HG03575 (cell line): Measurements from ENCODE around the gene INCENP.
"Not testable (repeated sequence)": the region's sequence is repeated elsewhere in the genome, so short reads cannot be mapped to it uniquely, and the experiment has no call there.

Experiments
- ATAC-seq: cut with Tn5 transposase; IDR thresholded peaks from one replicate; pipeline ENCODE4 v1.9.1; 2021; ENCODE audit not compliant: unreplicated experiment, insufficient number of reproducible peaks, low FRiP score; ENCODE audit errors: extremely low read depth

The INCENP gene

GRCh38 chr11:62123669-62124185 is at the start of gene INCENP:
Gene INCENP, plus strand, starts transcription at chr11:62124011. Its CDS starts 4,151 bp downstream, at chr11:62128162.
- peak; percentile 71 for ATAC-seq

GRCh38 chr11:62075438-62075837 is 48.4 kb upstream of the INCENP start:
- no peak for ATAC-seq

GRCh38 chr11:62077132-62077531 is 46.7 kb upstream of the INCENP start:
- no peak for ATAC-seq

- no peak for ATAC-seq
These were observed 42.2 kb upstream of the INCENP start for GRCh38 chr11:62081378-62082291.

- no peak for ATAC-seq
These were observed 41.5 kb upstream of the INCENP start for GRCh38 chr11:62082292-62082657.

GRCh38 chr11:62084801-62085200 is 39.0 kb upstream of the INCENP start:
- not testable (repeated sequence) for ATAC-seq

GRCh38 chr11:62087694-62088093 is 36.1 kb upstream of the INCENP start:
- no peak for ATAC-seq

- no peak for ATAC-seq
These were observed 35.4 kb upstream of the INCENP start for GRCh38 chr11:62088331-62088933.

- ATAC-seq, result no peak
These were observed 20.7 kb upstream of the INCENP start for GRCh38 chr11:62103141-62103540.

GRCh38 chr11:62103986-62104385 is 19.8 kb upstream of the INCENP start:
- no peak for ATAC-seq

- no peak for ATAC-seq
These were observed 18.8 kb upstream of the INCENP start for GRCh38 chr11:62104816-62105653.

- no peak for ATAC-seq
These were observed 18.1 kb upstream of the INCENP start for GRCh38 chr11:62105667-62106191.

- no peak for ATAC-seq
These were observed 15.6 kb upstream of the INCENP start for GRCh38 chr11:62108017-62108750.

GRCh38 chr11:62108971-62109404 is 14.8 kb upstream of the INCENP start:
- ATAC-seq, result no peak

- ATAC-seq, result no peak
These were observed 8.6 kb upstream of the INCENP start for GRCh38 chr11:62115085-62115694.

- no peak for ATAC-seq
These were observed 7.4 kb upstream of the INCENP start for GRCh38 chr11:62116451-62116850.

- no peak for ATAC-seq
These were observed 4.2 kb upstream of the INCENP start for GRCh38 chr11:62119569-62119968.

- ATAC-seq, result no peak
These were observed 3.8 kb upstream of the INCENP start for GRCh38 chr11:62120001-62120400.
